ENCODE measurements around the gene APOA1.

DNA sequence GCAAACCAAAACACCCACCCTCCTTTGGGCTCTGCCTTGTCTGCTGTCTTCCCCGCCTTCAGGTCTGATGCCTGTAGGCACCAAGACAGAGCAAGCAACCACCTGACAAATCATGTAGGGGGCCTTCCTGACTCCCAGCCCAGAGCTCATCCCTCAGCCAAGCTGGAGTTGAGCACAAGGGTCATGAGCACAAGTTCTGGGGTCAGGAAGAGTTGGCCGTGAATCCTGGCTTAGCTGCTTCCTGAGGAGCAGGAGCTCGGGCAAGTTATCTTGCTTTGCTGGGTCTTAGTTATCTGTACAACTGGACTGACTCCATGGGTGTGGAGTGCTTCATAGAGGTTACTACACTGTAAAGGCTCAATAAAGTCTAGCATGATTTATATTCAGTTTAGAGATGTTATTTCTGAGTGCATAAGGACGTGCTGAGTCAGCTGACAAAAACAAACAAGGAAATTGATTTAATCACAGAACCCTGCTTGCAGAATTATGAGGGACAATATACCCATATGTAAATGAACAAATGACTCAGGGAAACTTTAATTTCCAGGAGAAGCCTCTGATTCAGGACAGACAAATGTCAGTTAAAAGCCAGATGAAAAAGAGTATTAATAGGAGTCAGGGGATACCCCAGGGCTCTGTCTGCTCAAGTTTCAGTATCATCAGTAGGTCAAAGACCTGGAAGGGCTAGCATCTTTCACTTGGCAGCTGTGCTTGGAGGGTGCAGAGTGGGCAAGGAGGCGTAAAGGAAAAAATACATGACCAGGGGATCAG lies 15.0 kb upstream of the APOA1 start:
- TF ChIP-seq, protein P1, sequence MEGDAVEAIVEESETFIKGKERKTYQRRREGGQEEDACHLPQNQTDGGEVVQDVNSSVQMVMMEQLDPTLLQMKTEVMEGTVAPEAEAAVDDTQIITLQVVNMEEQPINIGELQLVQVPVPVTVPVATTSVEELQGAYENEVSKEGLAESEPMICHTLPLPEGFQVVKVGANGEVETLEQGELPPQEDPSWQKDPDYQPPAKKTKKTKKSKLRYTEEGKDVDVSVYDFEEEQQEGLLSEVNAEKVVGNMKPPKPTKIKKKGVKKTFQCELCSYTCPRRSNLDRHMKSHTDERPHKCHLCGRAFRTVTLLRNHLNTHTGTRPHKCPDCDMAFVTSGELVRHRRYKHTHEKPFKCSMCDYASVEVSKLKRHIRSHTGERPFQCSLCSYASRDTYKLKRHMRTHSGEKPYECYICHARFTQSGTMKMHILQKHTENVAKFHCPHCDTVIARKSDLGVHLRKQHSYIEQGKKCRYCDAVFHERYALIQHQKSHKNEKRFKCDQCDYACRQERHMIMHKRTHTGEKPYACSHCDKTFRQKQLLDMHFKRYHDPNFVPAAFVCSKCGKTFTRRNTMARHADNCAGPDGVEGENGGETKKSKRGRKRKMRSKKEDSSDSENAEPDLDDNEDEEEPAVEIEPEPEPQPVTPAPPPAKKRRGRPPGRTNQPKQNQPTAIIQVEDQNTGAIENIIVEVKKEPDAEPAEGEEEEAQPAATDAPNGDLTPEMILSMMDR (IDR thresholded peaks at IDR 0.05): no peak
- TF ChIP-seq EP300 (IDR thresholded peaks at IDR 0.05) (no peak), POLR2A (IDR thresholded peaks at IDR 0.05) (no peak)
